ENCODE results near the gene USP12.

DNA sequence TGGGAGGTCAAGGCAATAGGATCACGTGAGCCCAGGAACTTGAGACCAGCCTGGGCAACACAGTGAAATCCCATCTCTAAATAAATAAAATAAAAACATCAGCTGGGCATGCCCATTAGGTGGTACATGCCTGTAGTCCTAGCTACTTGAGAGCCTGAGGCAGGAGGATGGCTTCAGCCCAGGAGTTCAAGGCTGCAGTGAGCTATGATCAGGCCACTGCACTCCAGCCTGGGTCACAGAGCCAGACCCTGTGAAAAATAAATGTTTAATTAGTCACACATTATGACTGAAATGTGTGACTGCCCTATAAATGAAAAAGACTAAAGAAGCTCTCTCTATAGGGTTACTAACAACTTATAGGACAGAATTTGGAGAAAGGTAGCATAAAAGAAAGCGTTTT lies 37.7 kb downstream of the USP12 start:
- TF ChIP-seq, protein P1, sequence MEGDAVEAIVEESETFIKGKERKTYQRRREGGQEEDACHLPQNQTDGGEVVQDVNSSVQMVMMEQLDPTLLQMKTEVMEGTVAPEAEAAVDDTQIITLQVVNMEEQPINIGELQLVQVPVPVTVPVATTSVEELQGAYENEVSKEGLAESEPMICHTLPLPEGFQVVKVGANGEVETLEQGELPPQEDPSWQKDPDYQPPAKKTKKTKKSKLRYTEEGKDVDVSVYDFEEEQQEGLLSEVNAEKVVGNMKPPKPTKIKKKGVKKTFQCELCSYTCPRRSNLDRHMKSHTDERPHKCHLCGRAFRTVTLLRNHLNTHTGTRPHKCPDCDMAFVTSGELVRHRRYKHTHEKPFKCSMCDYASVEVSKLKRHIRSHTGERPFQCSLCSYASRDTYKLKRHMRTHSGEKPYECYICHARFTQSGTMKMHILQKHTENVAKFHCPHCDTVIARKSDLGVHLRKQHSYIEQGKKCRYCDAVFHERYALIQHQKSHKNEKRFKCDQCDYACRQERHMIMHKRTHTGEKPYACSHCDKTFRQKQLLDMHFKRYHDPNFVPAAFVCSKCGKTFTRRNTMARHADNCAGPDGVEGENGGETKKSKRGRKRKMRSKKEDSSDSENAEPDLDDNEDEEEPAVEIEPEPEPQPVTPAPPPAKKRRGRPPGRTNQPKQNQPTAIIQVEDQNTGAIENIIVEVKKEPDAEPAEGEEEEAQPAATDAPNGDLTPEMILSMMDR (IDR thresholded peaks at IDR 0.05): no peak
- no peak for TF ChIP-seq POLR2A (IDR thresholded peaks at IDR 0.05)
